K562 (cell line): Measurements from ENCODE around the gene SANBR. TPM values are rescaled to one million over a fixed set of nuclear protein-coding genes. Genes with fewer than 3 reads are reported as not detected.

Experiments used
- ATAC-seq: fragments of 200-7000 bp; cut with Tn5 transposase; 3 replicates; pipeline ENCODE4 v1.9.1; 2020; ENCODE audit warnings: moderate library complexity
- BruUV-seq: library from RNA; stranded (reverse); fragments of 400-500 nt; replicated peaks from 2 replicates; lab custom pipeline; 2021; lab: Mats Ljungman, UMichigan
- CTCF ChIA-PET: fragments of 300-600 bp; formaldehyde crosslinking; extraction: SDS; loops from one replicate; lab custom pipeline; 2021; ENCODE audit warnings: low intra/inter-chr PET ratio; lab: Yijun Ruan, JAX
- POLR2A ChIA-PET: fragments of 300-600, 350-650 bp; sonication (Branson Sonifier 250); formaldehyde crosslinking; extraction: SDS; loops from one replicate; lab custom pipeline; 2021; ENCODE audit warnings: antibody characterized with exemption, inconsistent platforms; lab: Yijun Ruan, JAX
- DNase-seq, 4 experiments: peaks; one replicate each; pipeline versions ENCODE4 v3.0.0 to v3.0.0-alpha.2; 2011 to 2018; ENCODE audit warnings: low spot score in 3 of 4, mixed read lengths in 3 of 4; ENCODE audit errors: extremely low read depth in 1 of 4
- FAIRE-seq: peaks from 2 replicates; lab custom pipeline; 2011; peaks lifted over from hg19 to GRCh38; lab: Jason Lieb, UNC
- H2AFZ ChIP-seq: 2 replicates; pipeline ENCODE4 v1.6.0; 2011; ENCODE audit warnings: low read depth, low read length, control low read depth, inconsistent platforms
- H3K27ac ChIP-seq: fragments of 200-600 bp; 3 replicates; pipeline ENCODE4 v1.8.0; 2011; ENCODE audit warnings: low read depth, mild to moderate bottlenecking, control low read depth, inconsistent platforms, low read length, moderate library complexity, mixed read lengths; ENCODE audit errors: extremely low read depth
- H3K27me3 ChIP-seq, 2 experiments: fragments of 300-600 bp in 1 of 2; 2 replicates in 1 of 2; 3 replicates in 1 of 2; pipeline versions ENCODE4 v1.6.0 to v1.8.0; 2011; ENCODE audit warnings: inconsistent platforms in 2 of 2, low read length in 2 of 2, mild to moderate bottlenecking in 1 of 2, mixed read lengths in 1 of 2, moderate library complexity in 1 of 2; ENCODE audit not compliant: control insufficient read depth in 2 of 2, insufficient read depth in 2 of 2
- H3K36me3 ChIP-seq: fragments of 300-600 bp; 3 replicates; pipeline ENCODE4 v1.8.0; 2011; ENCODE audit warnings: mild to moderate bottlenecking, low read length, inconsistent platforms; ENCODE audit not compliant: control insufficient read depth, insufficient read depth
- H3K4me1 ChIP-seq, 2 experiments: fragments of 200-600 bp in 1 of 2; replicated peaks in 1 of 2; 2 replicates in 1 of 2; 3 replicates in 1 of 2; pipeline versions ENCODE4 v1.5.1 to v1.8.0; 2011; ENCODE audit warnings: inconsistent platforms in 2 of 2, low read length in 2 of 2, mild to moderate bottlenecking in 1 of 2, mixed read lengths in 1 of 2, moderate library complexity in 1 of 2; ENCODE audit not compliant: control insufficient read depth in 2 of 2, insufficient read depth in 2 of 2
- H3K4me2 ChIP-seq: 2 replicates; pipeline ENCODE4 v1.6.1; 2011; ENCODE audit warnings: low read length, control low read depth, inconsistent platforms, mixed read lengths; ENCODE audit not compliant: insufficient read depth
- H3K4me3 ChIP-seq: fragments of 200-600 bp; sonication (generic), shearing (Covaris generic); 2 replicates; pipeline ENCODE4 v1.5.1; 2016; ENCODE audit warnings: control low read depth, inconsistent platforms
- H3K79me2 ChIP-seq: fragments of 200-600 bp; 3 replicates; pipeline ENCODE4 v1.8.0; 2011; ENCODE audit warnings: low read length, inconsistent platforms; ENCODE audit not compliant: control insufficient read depth, insufficient read depth
- H3K9ac ChIP-seq, 2 experiments: 2 replicates each; pipeline versions ENCODE4 v1.6.0 to v1.6.1; 2011; ENCODE audit warnings: low read depth in 2 of 2, low read length in 2 of 2, control low read depth in 1 of 2, inconsistent platforms in 1 of 2, mild to moderate bottlenecking in 1 of 2, mixed read lengths in 1 of 2; ENCODE audit not compliant: insufficient read depth in 1 of 2
- H3K9me1 ChIP-seq: one replicate; pipeline ENCODE4 v1.6.0; 2011; ENCODE audit warnings: inconsistent platforms, mild to moderate bottlenecking, low read length, moderate library complexity; ENCODE audit not compliant: control insufficient read depth, insufficient read depth
- H3K9me3 ChIP-seq: replicated peaks from 2 replicates; pipeline ENCODE4 v1.5.1; 2011; ENCODE audit warnings: low read depth, low read length, inconsistent platforms; ENCODE audit not compliant: control insufficient read depth, insufficient read depth
- H4K20me1 ChIP-seq: replicated peaks from 2 replicates; pipeline ENCODE4 v1.6.1; 2011; ENCODE audit warnings: low read length, inconsistent platforms, mixed read lengths; ENCODE audit not compliant: control insufficient read depth, insufficient read depth
- BRD4 ChIP-seq: fragments of 200-600 bp; sonication (generic); IDR thresholded peaks from 2 replicates; pipeline ENCODE4 v1.6.1; 2017; ENCODE audit warnings: inconsistent platforms
- EP300 ChIP-seq: IDR thresholded peaks from 2 replicates; pipeline ENCODE4 v1.6.1; 2012; ENCODE audit warnings: low read length, improper control_type of control experiment
- NFYB ChIP-seq: IDR thresholded peaks from 2 replicates; pipeline ENCODE4 v1.6.1; 2011; ENCODE audit warnings: mild to moderate bottlenecking, moderate library complexity; ENCODE audit not compliant: insufficient read length; ENCODE audit errors: extremely low read depth
- PRPF4 ChIP-seq: fragments of 200-400 bp; formaldehyde crosslinking; IDR thresholded peaks from one replicate; pipeline ENCODE4 v1.6.1; 2017; ENCODE audit warnings: low read length, low read depth, mild to moderate bottlenecking; ENCODE audit not compliant: insufficient read depth, poor library complexity, severe bottlenecking
- SRSF1 ChIP-seq: fragments of 200-400 bp; formaldehyde crosslinking; IDR thresholded peaks from 2 replicates; pipeline ENCODE4 v1.6.1; 2017; ENCODE audit warnings: mild to moderate bottlenecking, low read depth, low read length, moderate library complexity
- ZNF121 ChIP-seq: sonication (generic); formaldehyde crosslinking; conservative IDR thresholded peaks from 2 replicates; pipeline ENCODE4 v1.8.0; 2022; ENCODE audit warnings: missing genetic modification reagents
- WGBS: fragments of 100-300 bp; shearing (Covaris generic); methylation state at CpG from one replicate; pipeline ENCODE4 v1.1.6; 2016; ENCODE audit warnings: low coverage, mixed read lengths; ENCODE audit not compliant: insufficient coverage; ENCODE audit errors: missing lambda C conversion rate; 5-methylcytosine and 5-hydroxymethylcytosine counted together
- in situ Hi-C: fragments of 300-500 bp; cut with MboI; formaldehyde crosslinking; loops from 4 replicates; pipeline ENCODE4 v1.15.0; 2018; ENCODE audit warnings: inconsistent platforms, mixed read lengths
- intact Hi-C: fragments of 100-400 bp; cut with micrococcal nuclease; formaldehyde crosslinking; loops from 2 replicates; pipeline ENCODE4 v1.14.2; 2022
- polyA plus RNA-seq, 8 experiments: library from polyadenylated mRNA; depleted of rRNA in 4 of 8; stranded (reverse) in 5 of 8; unstranded in 3 of 8; fragments of >200 nt; fragmentation: Nextera tagmentation in 2 of 8; fragmentation: Illumina TruSeq in 1 of 8; extraction: Ambion mirVana in 2 of 8; extraction: Trizol in 1 of 8; gene quantifications; 2 replicates each; pipeline versions ENCODE4 v1.2.1 to v1.2.3, GENCODE V29; 2011 to 2014; ENCODE audit warnings: inconsistent platforms in 1 of 8, missing spikeins in 1 of 8
- total RNA-seq, 7 experiments: library from RNA; depleted of rRNA in 6 of 7; stranded (reverse); fragments of >200 nt in 6 of 7; fragmentation: Illumina TruSeq in 2 of 7; extraction: Trizol in 2 of 7; gene quantifications; 2 replicates each; pipeline versions ENCODE4 v1.2.1 to v1.2.3, GENCODE V29; 2011 to 2021; ENCODE audit warnings: low replicate concordance in 1 of 7
- TF ChIP-seq, protein P1 (sequence below): sonication (generic); formaldehyde crosslinking; IDR thresholded peaks from 2 replicates; pipeline ENCODE4 v1.8.0; 2022; ENCODE audit warnings: mild to moderate bottlenecking, missing genetic modification reagents
- TF ChIP-seq, protein P2 (sequence below): fragments of 450-650 bp; formaldehyde crosslinking; conservative IDR thresholded peaks from 2 replicates; pipeline ENCODE4 v1.4.0; 2022; ENCODE audit warnings: mild to moderate bottlenecking, missing genetic modification characterization

The SANBR gene
- total and polyA plus RNA-seq, 9 of the 15 experiments (the other 6 are each of a cell fraction or from before 2014, with no cell fraction given) = 1.5 to 7.7 (median 6.2) TPM

DNA sequence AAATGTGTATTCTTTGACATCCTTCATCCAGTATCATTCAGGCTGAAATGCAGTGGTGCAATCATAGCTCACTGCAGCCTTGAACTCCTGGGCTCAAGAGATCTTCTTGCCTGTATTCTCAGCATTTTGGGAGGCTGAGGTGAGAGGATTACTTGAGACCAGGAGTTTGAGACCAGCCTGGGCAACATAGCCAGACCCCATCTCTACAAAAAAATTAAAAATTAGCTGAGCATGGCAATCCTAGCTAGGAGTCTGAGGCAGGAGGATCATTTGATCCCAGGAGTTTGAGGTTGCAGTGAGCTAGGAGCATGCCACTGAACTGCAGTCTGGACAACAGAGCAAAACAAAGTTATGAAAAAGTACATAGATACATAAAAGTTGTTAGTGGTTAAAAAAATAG, 24.1 kb downstream of the SANBR start:
- H3K79me2 ChIP-seq = no peaks in the 10 kb centered on the region
- H2AFZ ChIP-seq = no peak overlapping the region
- intact Hi-C loops = no loop called here
- 0 out of 3 replicates have a peak, but pooled peaks cover 2% of the 10 kb centered on the region for H3K36me3 ChIP-seq
- H3K27me3 ChIP-seq = no peaks in the 10 kb centered on the region
- H3K9me3 ChIP-seq = no peaks in the 10 kb centered on the region
- no peak for FAIRE-seq
- BruUV-seq = no TSS peak
- H3K4me1 ChIP-seq = no peaks in the 10 kb centered on the region
- H3K4me3 ChIP-seq = no peak overlapping the region
- no peak overlapping the region for H3K27ac ChIP-seq
- in situ Hi-C loops = no loop called here
- ATAC-seq = no peak
- H3K4me2 ChIP-seq = no peak overlapping the region
- ChIA-PET POLR2A (no interaction called here), CTCF (no interaction called here)
- H3K9ac ChIP-seq = no peak overlapping the region
- no peak for DNase-seq
- TF ChIP-seq NFYB (no peak), ZNF121 (peak; percentile 57), SRSF1 (no peak), BRD4 (no peak)
- TF ChIP-seq, all 486 proteins: peak for 1
- Histone ChIP-seq H3K9me1 (no peaks in the 10 kb centered on the region), H4K20me1 (no peaks in the 10 kb centered on the region)

DNA sequence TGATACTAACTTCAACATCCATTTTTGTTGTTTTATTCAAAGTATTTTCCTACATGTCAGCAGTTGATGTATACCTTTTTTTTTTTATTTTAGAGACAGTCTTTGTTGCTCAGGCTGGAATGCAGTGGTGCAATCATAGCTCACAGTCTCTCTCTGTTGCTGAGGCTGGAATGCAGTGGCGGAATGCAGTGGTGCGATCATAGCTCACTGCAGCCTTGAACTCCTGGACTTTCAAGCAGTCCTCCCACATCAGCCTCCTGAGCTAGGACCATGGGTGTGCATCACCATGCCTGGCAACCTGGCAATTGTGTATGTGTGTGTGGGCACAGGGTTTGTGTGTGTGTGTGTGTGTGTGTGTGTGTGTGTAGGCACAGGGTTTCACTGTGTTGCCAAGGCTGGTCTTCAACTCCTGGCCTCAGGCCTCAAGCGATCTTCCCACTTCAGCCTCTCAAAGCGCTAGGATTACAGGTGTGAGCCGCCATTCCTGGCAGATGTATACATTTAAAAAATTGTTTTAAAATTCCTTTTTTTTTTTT, 24.8 kb downstream of the SANBR start:
- Histone ChIP-seq H3K4me3 (no peak overlapping the region), H3K9ac (no peak overlapping the region), H3K79me2 (no peaks in the 10 kb centered on the region), H3K4me1 (no peaks in the 10 kb centered on the region), H4K20me1 (no peaks in the 10 kb centered on the region), H3K9me3 (no peaks in the 10 kb centered on the region), H3K36me3 (0 out of 3 replicates have a peak, but pooled peaks cover 2% of the 10 kb centered on the region), H3K27ac (no peak overlapping the region), H2AFZ (no peak overlapping the region), H3K4me2 (no peak overlapping the region), H3K9me1 (no peaks in the 10 kb centered on the region), H3K27me3 (no peaks in the 10 kb centered on the region)
- FAIRE-seq (peak; percentile 37), ATAC-seq (no peak), DNase-seq (no peak)
- BruUV-seq = no TSS peak
- WGBS = 87% methylated on average over 5 of the region's 5 CpGs
- intact Hi-C loops = no loop called here
- in situ Hi-C loops = no loop called here
- CTCF ChIA-PET = no interaction called here
- POLR2A ChIA-PET = interaction anchor here (0.7 to 0.9 kb wide), 2 partner anchors 24 to 85 kb away, joined by 3 read pairs; no protein-coding TSS in a partner anchor
- TF ChIP-seq PRPF4 (no peak), EP300 (no peak)
- TF ChIP-seq, protein P1, sequence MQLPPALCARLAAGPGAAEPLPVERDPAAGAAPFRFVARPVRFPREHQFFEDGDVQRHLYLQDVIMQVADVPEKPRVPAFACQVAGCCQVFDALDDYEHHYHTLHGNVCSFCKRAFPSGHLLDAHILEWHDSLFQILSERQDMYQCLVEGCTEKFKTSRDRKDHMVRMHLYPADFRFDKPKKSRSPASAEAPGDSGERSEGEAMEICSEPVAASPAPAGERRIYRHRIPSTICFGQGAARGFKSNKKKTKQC (CRISPR knock-in tag) = no peak
- TF ChIP-seq, protein P2, sequence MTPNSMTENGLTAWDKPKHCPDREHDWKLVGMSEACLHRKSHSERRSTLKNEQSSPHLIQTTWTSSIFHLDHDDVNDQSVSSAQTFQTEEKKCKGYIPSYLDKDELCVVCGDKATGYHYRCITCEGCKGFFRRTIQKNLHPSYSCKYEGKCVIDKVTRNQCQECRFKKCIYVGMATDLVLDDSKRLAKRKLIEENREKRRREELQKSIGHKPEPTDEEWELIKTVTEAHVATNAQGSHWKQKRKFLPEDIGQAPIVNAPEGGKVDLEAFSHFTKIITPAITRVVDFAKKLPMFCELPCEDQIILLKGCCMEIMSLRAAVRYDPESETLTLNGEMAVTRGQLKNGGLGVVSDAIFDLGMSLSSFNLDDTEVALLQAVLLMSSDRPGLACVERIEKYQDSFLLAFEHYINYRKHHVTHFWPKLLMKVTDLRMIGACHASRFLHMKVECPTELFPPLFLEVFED (CRISPR knock-in tag) = no peak
